ENCODE results near the gene RRP1.

RRP1 gene

GRCh38 chr21:43806017-43806710 lies 16.8 kb downstream of the RRP1 start:
- no peak overlapping the region for H3K27ac ChIP-seq
- no peak for TF ChIP-seq CTCF (IDR thresholded peaks at IDR 0.05)
- TF ChIP-seq ZFX (IDR thresholded peaks at IDR 0.05; ENCODE audit: borderline replicate concordance) = no peak

GRCh38 chr21:43808367-43808766 lies 19.0 kb downstream of the RRP1 start:
- no peak for TF ChIP-seq ZFX (IDR thresholded peaks at IDR 0.05; ENCODE audit: borderline replicate concordance)
- no peak for TF ChIP-seq CTCF (IDR thresholded peaks at IDR 0.05)
- no peak overlapping the region for H3K27ac ChIP-seq

GRCh38 chr21:43808832-43809251 lies 19.5 kb downstream of the RRP1 start:
- no peak for TF ChIP-seq ZFX (IDR thresholded peaks at IDR 0.05; ENCODE audit: borderline replicate concordance)
- TF ChIP-seq CTCF (IDR thresholded peaks at IDR 0.05) = no peak
- no peak overlapping the region for H3K27ac ChIP-seq

- no peak for TF ChIP-seq ZFX (IDR thresholded peaks at IDR 0.05; ENCODE audit: borderline replicate concordance)
- no peak for TF ChIP-seq CTCF (IDR thresholded peaks at IDR 0.05)
Observed at GRCh38 chr21:43809346-43809799, 20.0 kb downstream of the RRP1 start.

GRCh38 chr21:43809853-43810504 lies 20.6 kb downstream of the RRP1 start:
- TF ChIP-seq ZFX (IDR thresholded peaks at IDR 0.05; ENCODE audit: borderline replicate concordance) = no peak
- no peak for TF ChIP-seq CTCF (IDR thresholded peaks at IDR 0.05)
- no peak overlapping the region for H3K27ac ChIP-seq

More at GRCh38 chr21:43809346-43809799, 20.0 kb downstream of the RRP1 start:
- no peak overlapping the region for H3K27ac ChIP-seq

- TF ChIP-seq ZFX (IDR thresholded peaks at IDR 0.05; ENCODE audit: borderline replicate concordance) (no peak), CTCF (IDR thresholded peaks at IDR 0.05) (peak; percentile 91)
- no peak overlapping the region for H3K27ac ChIP-seq
Observed at GRCh38 chr21:43810505-43811261, 21.3 kb downstream of the RRP1 start.

All from 22Rv1 (cell line).